ENCODE results near the gene DTWD1. TPM values are rescaled to one million over a fixed set of nuclear protein-coding genes. Genes with fewer than 3 reads are reported as not detected.

The DTWD1 gene
- total RNA-seq, 1 experiment from 2014 or later: 32.5 TPM

DNA sequence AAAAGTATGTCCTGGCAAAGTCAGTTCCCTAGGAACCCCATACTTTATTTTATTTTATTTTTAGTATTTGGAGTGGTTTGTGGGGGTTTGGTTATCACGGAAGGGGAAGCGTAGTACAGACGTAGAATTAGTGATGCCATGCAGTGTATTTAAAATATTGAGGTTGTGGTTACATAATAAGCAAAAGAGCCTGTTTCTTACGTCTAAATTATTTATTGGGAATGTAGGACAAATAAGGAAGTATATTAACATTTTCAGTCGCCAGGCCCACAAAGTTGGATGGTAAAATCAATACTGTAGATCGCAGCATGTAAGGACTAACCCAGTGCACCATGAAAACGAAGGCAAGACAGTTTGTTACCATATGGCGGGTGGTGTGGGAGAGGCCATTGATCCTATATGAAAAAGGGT lies 558 bp downstream of the DTWD1 start:
- Mint-ChIP-seq H3K36me3 (peaks cover 29% of the 10 kb centered on the region), H3K27ac (peak overlapping the region; percentile 74; the same call in 1 of the 2 replicates), H3K4me1 (peaks cover 27% of the 10 kb centered on the region), H3K9me3 (peaks cover 18% of the 10 kb centered on the region), H3K4me3 (peak overlapping the region; percentile 97), H3K27me3 (ENCODE audit: low read depth) (no peaks in the 10 kb centered on the region)
- TF ChIP-seq MXD4 (CRISPR knock-in tag; IDR thresholded peaks at IDR 0.05; ENCODE audit: borderline replicate concordance): no peak
- TF ChIP-seq ZNF396 (CRISPR knock-in tag; IDR thresholded peaks at IDR 0.05; ENCODE audit: borderline replicate concordance): no peak
- TF ChIP-seq TEAD1 (CRISPR knock-in tag; IDR thresholded peaks at IDR 0.05): no peak
- TF ChIP-seq, protein P1, sequence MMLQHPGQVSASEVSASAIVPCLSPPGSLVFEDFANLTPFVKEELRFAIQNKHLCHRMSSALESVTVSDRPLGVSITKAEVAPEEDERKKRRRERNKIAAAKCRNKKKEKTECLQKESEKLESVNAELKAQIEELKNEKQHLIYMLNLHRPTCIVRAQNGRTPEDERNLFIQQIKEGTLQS (CRISPR knock-in tag; conservative IDR thresholded peaks at IDR 0.05): no peak
- TF ChIP-seq, protein P2, sequence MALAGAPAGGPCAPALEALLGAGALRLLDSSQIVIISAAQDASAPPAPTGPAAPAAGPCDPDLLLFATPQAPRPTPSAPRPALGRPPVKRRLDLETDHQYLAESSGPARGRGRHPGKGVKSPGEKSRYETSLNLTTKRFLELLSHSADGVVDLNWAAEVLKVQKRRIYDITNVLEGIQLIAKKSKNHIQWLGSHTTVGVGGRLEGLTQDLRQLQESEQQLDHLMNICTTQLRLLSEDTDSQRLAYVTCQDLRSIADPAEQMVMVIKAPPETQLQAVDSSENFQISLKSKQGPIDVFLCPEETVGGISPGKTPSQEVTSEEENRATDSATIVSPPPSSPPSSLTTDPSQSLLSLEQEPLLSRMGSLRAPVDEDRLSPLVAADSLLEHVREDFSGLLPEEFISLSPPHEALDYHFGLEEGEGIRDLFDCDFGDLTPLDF (CRISPR knock-in tag; IDR thresholded peaks at IDR 0.05): no peak
- no peak for TF ChIP-seq TP53 (CRISPR knock-in tag; IDR thresholded peaks at IDR 0.05)
- TF ChIP-seq, protein P3, sequence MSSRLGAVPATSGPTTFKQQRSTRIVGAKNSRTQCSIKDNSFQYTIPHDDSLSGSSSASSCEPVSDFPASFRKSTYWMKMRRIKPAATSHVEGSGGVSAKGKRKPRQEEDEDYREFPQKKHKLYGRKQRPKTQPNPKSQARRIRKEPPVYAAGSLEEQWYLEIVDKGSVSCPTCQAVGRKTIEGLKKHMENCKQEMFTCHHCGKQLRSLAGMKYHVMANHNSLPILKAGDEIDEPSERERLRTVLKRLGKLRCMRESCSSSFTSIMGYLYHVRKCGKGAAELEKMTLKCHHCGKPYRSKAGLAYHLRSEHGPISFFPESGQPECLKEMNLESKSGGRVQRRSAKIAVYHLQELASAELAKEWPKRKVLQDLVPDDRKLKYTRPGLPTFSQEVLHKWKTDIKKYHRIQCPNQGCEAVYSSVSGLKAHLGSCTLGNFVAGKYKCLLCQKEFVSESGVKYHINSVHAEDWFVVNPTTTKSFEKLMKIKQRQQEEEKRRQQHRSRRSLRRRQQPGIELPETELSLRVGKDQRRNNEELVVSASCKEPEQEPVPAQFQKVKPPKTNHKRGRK (CRISPR knock-in tag; IDR thresholded peaks at IDR 0.05; ENCODE audit: borderline replicate concordance): no peak
- TF ChIP-seq, protein P4, sequence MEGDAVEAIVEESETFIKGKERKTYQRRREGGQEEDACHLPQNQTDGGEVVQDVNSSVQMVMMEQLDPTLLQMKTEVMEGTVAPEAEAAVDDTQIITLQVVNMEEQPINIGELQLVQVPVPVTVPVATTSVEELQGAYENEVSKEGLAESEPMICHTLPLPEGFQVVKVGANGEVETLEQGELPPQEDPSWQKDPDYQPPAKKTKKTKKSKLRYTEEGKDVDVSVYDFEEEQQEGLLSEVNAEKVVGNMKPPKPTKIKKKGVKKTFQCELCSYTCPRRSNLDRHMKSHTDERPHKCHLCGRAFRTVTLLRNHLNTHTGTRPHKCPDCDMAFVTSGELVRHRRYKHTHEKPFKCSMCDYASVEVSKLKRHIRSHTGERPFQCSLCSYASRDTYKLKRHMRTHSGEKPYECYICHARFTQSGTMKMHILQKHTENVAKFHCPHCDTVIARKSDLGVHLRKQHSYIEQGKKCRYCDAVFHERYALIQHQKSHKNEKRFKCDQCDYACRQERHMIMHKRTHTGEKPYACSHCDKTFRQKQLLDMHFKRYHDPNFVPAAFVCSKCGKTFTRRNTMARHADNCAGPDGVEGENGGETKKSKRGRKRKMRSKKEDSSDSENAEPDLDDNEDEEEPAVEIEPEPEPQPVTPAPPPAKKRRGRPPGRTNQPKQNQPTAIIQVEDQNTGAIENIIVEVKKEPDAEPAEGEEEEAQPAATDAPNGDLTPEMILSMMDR (IDR thresholded peaks at IDR 0.05): no peak
- TF ChIP-seq, protein P5, sequence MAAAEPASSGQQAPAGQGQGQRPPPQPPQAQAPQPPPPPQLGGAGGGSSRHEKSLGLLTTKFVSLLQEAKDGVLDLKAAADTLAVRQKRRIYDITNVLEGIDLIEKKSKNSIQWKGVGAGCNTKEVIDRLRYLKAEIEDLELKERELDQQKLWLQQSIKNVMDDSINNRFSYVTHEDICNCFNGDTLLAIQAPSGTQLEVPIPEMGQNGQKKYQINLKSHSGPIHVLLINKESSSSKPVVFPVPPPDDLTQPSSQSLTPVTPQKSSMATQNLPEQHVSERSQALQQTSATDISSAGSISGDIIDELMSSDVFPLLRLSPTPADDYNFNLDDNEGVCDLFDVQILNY (CRISPR knock-in tag; IDR thresholded peaks at IDR 0.05): no peak
- TF ChIP-seq, protein P6, sequence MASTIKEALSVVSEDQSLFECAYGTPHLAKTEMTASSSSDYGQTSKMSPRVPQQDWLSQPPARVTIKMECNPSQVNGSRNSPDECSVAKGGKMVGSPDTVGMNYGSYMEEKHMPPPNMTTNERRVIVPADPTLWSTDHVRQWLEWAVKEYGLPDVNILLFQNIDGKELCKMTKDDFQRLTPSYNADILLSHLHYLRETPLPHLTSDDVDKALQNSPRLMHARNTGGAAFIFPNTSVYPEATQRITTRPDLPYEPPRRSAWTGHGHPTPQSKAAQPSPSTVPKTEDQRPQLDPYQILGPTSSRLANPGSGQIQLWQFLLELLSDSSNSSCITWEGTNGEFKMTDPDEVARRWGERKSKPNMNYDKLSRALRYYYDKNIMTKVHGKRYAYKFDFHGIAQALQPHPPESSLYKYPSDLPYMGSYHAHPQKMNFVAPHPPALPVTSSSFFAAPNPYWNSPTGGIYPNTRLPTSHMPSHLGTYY (CRISPR knock-in tag; IDR thresholded peaks at IDR 0.05): no peak
- TF ChIP-seq NR3C1 (CRISPR knock-in tag; conservative IDR thresholded peaks at IDR 0.05; ENCODE audit: low read depth): no peak
- no peak for TF ChIP-seq JAZF1 (CRISPR knock-in tag; IDR thresholded peaks at IDR 0.05)
- TF ChIP-seq ZNF121 (CRISPR knock-in tag; IDR thresholded peaks at IDR 0.05): no peak
- TF ChIP-seq ZBTB21 (CRISPR knock-in tag; IDR thresholded peaks at IDR 0.05; ENCODE audit: borderline replicate concordance): no peak
- TF ChIP-seq, protein P7, sequence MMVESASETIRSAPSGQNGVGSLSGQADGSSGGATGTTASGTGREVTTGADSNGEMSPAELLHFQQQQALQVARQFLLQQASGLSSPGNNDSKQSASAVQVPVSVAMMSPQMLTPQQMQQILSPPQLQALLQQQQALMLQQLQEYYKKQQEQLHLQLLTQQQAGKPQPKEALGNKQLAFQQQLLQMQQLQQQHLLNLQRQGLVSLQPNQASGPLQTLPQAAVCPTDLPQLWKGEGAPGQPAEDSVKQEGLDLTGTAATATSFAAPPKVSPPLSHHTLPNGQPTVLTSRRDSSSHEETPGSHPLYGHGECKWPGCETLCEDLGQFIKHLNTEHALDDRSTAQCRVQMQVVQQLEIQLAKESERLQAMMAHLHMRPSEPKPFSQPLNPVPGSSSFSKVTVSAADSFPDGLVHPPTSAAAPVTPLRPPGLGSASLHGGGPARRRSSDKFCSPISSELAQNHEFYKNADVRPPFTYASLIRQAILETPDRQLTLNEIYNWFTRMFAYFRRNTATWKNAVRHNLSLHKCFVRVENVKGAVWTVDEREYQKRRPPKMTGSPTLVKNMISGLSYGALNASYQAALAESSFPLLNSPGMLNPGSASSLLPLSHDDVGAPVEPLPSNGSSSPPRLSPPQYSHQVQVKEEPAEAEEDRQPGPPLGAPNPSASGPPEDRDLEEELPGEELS (CRISPR knock-in tag; IDR thresholded peaks at IDR 0.05): no peak
- TF ChIP-seq CBFB (CRISPR knock-in tag; IDR thresholded peaks at IDR 0.05; ENCODE audit: low read depth): no peak
- TF ChIP-seq, protein P8, sequence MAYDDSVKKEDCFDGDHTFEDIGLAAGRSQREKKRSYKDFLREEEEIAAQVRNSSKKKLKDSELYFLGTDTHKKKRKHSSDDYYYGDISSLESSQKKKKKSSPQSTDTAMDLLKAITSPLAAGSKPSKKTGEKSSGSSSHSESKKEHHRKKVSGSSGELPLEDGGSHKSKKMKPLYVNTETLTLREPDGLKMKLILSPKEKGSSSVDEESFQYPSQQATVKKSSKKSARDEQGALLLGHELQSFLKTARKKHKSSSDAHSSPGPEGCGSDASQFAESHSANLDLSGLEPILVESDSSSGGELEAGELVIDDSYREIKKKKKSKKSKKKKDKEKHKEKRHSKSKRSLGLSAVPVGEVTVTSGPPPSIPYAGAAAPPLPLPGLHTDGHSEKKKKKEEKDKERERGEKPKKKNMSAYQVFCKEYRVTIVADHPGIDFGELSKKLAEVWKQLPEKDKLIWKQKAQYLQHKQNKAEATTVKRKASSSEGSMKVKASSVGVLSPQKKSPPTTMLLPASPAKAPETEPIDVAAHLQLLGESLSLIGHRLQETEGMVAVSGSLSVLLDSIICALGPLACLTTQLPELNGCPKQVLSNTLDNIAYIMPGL (CRISPR knock-in tag; IDR thresholded peaks at IDR 0.05): no peak
- TF ChIP-seq, protein P9, sequence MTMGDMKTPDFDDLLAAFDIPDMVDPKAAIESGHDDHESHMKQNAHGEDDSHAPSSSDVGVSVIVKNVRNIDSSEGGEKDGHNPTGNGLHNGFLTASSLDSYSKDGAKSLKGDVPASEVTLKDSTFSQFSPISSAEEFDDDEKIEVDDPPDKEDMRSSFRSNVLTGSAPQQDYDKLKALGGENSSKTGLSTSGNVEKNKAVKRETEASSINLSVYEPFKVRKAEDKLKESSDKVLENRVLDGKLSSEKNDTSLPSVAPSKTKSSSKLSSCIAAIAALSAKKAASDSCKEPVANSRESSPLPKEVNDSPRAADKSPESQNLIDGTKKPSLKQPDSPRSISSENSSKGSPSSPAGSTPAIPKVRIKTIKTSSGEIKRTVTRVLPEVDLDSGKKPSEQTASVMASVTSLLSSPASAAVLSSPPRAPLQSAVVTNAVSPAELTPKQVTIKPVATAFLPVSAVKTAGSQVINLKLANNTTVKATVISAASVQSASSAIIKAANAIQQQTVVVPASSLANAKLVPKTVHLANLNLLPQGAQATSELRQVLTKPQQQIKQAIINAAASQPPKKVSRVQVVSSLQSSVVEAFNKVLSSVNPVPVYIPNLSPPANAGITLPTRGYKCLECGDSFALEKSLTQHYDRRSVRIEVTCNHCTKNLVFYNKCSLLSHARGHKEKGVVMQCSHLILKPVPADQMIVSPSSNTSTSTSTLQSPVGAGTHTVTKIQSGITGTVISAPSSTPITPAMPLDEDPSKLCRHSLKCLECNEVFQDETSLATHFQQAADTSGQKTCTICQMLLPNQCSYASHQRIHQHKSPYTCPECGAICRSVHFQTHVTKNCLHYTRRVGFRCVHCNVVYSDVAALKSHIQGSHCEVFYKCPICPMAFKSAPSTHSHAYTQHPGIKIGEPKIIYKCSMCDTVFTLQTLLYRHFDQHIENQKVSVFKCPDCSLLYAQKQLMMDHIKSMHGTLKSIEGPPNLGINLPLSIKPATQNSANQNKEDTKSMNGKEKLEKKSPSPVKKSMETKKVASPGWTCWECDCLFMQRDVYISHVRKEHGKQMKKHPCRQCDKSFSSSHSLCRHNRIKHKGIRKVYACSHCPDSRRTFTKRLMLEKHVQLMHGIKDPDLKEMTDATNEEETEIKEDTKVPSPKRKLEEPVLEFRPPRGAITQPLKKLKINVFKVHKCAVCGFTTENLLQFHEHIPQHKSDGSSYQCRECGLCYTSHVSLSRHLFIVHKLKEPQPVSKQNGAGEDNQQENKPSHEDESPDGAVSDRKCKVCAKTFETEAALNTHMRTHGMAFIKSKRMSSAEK (CRISPR knock-in tag; IDR thresholded peaks at IDR 0.05; ENCODE audit: borderline replicate concordance): no peak
- no peak for TF ChIP-seq EMX1 (CRISPR knock-in tag; IDR thresholded peaks at IDR 0.05)
- ChIA-PET CTCF (no interaction called here), POLR2A (interaction anchor here (1.0 kb wide), 1 partner anchor 765 kb away, joined by 3 read pairs; no protein-coding TSS in a partner anchor)
- no peak for ATAC-seq
- DNase-seq (ENCODE audit: low spot score): no peak

All from WTC11 (cell line).